Ishikawa (cell line): ENCODE data around the gene PTPRO.

Experiments
- CEBPB ChIP-seq: IDR thresholded peaks from 2 replicates; pipeline ENCODE4 v1.6.1; 2012
- EGR1 ChIP-seq: IDR thresholded peaks from 2 replicates; pipeline ENCODE4 v1.6.1; 2012
- EP300 ChIP-seq: IDR thresholded peaks from 2 replicates; pipeline ENCODE4 v1.6.1; 2012; ENCODE audit warnings: borderline replicate concordance
- FOXM1 ChIP-seq: IDR thresholded peaks from 2 replicates; pipeline ENCODE4 v1.6.1; 2012; ENCODE audit warnings: low read depth, borderline replicate concordance
- NFIC ChIP-seq: IDR thresholded peaks from 2 replicates; pipeline ENCODE4 v1.6.1; 2012
- RAD21 ChIP-seq: IDR thresholded peaks from 2 replicates; pipeline ENCODE4 v1.6.1; 2012; ENCODE audit warnings: low read depth
- TAF1 ChIP-seq: IDR thresholded peaks from 2 replicates; pipeline ENCODE4 v1.6.1; 2012; ENCODE audit warnings: low read depth, mild to moderate bottlenecking
- TEAD4 ChIP-seq: IDR thresholded peaks from 2 replicates; pipeline ENCODE4 v1.6.1; 2012
- YY1 ChIP-seq: IDR thresholded peaks from 2 replicates; pipeline ENCODE4 v1.6.1; 2012; ENCODE audit warnings: low read depth
- ZBTB7A ChIP-seq: IDR thresholded peaks from 2 replicates; pipeline ENCODE4 v1.6.1; 2012; ENCODE audit warnings: low read depth
- TF ChIP-seq, protein P1 (sequence below): IDR thresholded peaks from 2 replicates; pipeline ENCODE4 v1.6.1; 2012
- TF ChIP-seq, protein P2 (sequence below): IDR thresholded peaks from 2 replicates; pipeline ENCODE4 v1.6.1; 2012; ENCODE audit warnings: low read depth, mild to moderate bottlenecking
- TF ChIP-seq, protein P3 (sequence below): IDR thresholded peaks from 2 replicates; pipeline ENCODE4 v1.6.1; 2012

DNA sequence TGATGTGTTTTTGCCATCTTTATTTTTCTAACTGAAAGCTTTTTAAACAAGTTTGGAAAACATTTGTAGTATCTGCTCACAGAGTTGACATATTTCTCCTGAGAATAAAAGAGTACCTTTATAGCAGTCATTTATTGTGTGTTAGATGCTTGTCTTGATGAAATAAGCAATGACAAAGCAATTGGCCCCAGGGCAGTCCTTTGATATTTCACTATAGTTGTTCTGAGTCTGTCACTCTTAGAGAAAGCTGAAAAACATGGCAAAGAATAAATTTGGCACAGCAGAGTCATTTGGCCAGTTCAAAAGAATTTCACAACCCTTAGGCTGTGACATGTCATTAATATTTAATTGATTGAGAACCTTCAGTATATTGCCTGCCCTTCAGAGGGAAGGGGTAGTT, 166.2 kb downstream of the PTPRO start:
- TF ChIP-seq, protein P1, sequence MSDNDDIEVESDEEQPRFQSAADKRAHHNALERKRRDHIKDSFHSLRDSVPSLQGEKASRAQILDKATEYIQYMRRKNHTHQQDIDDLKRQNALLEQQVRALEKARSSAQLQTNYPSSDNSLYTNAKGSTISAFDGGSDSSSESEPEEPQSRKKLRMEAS = no peak
- TF ChIP-seq TAF1 (no peak), CEBPB (no peak), ZBTB7A (no peak), YY1 (no peak), TEAD4 (no peak), FOXM1 (no peak), EP300 (no peak), EGR1 (no peak), RAD21 (no peak), NFIC (no peak)
- TF ChIP-seq, protein P2, sequence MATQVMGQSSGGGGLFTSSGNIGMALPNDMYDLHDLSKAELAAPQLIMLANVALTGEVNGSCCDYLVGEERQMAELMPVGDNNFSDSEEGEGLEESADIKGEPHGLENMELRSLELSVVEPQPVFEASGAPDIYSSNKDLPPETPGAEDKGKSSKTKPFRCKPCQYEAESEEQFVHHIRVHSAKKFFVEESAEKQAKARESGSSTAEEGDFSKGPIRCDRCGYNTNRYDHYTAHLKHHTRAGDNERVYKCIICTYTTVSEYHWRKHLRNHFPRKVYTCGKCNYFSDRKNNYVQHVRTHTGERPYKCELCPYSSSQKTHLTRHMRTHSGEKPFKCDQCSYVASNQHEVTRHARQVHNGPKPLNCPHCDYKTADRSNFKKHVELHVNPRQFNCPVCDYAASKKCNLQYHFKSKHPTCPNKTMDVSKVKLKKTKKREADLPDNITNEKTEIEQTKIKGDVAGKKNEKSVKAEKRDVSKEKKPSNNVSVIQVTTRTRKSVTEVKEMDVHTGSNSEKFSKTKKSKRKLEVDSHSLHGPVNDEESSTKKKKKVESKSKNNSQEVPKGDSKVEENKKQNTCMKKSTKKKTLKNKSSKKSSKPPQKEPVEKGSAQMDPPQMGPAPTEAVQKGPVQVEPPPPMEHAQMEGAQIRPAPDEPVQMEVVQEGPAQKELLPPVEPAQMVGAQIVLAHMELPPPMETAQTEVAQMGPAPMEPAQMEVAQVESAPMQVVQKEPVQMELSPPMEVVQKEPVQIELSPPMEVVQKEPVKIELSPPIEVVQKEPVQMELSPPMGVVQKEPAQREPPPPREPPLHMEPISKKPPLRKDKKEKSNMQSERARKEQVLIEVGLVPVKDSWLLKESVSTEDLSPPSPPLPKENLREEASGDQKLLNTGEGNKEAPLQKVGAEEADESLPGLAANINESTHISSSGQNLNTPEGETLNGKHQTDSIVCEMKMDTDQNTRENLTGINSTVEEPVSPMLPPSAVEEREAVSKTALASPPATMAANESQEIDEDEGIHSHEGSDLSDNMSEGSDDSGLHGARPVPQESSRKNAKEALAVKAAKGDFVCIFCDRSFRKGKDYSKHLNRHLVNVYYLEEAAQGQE = no peak
- TF ChIP-seq, protein P3, sequence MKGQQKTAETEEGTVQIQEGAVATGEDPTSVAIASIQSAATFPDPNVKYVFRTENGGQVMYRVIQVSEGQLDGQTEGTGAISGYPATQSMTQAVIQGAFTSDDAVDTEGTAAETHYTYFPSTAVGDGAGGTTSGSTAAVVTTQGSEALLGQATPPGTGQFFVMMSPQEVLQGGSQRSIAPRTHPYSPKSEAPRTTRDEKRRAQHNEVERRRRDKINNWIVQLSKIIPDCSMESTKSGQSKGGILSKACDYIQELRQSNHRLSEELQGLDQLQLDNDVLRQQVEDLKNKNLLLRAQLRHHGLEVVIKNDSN = no peak
